NCI-H2227 treated with DMSO at 0.1 percent for 48 hours (cell line): ENCODE data around the gene C1QTNF9B.

ENCODE experiments used
- DNase-seq: peaks from one replicate; lab custom pipeline; 2025; lab: John Stamatoyannopoulos, UW

The C1QTNF9B gene

GRCh38 chr13:23858546-23858945 is 38.8 kb downstream of the C1QTNF9B start:
- DNase-seq: no peak

- DNase-seq: no peak
These were observed 41.1 kb downstream of the C1QTNF9B start for GRCh38 chr13:23856008-23856750.

- no peak for DNase-seq
These were observed 41.9 kb downstream of the C1QTNF9B start for GRCh38 chr13:23855360-23855759.

- no peak for DNase-seq
These were observed 45.0 kb downstream of the C1QTNF9B start for GRCh38 chr13:23852351-23852750.

- DNase-seq: no peak
These were observed 46.2 kb downstream of the C1QTNF9B start for GRCh38 chr13:23851106-23851505.

- no peak for DNase-seq
These were observed 47.2 kb downstream of the C1QTNF9B start for GRCh38 chr13:23850134-23850533.

GRCh38 chr13:23849670-23850069 is 47.6 kb downstream of the C1QTNF9B start:
- no peak for DNase-seq

- DNase-seq: no peak
These were observed 48.6 kb downstream of the C1QTNF9B start for GRCh38 chr13:23848646-23849141.

- no peak for DNase-seq
These were observed 49.3 kb downstream of the C1QTNF9B start for GRCh38 chr13:23848019-23848418.

GRCh38 chr13:23847497-23847896 is 49.8 kb downstream of the C1QTNF9B start:
- no peak for DNase-seq

GRCh38 chr13:23845105-23845725 is 52.1 kb downstream of the C1QTNF9B start:
- no peak for DNase-seq

- DNase-seq: no peak
These were observed 53.2 kb downstream of the C1QTNF9B start for GRCh38 chr13:23844132-23844531.

GRCh38 chr13:23843436-23843835 is 53.9 kb downstream of the C1QTNF9B start:
- DNase-seq: no peak

- DNase-seq: no peak
These were observed 54.9 kb downstream of the C1QTNF9B start for GRCh38 chr13:23842406-23842805.
